Liver (tissue), 9 donors: ENCODE results near the gene DNAAF1. TPM values are rescaled to one million over a fixed set of nuclear protein-coding genes. Genes with fewer than 3 reads are reported as not detected.

Source experiments
- DNase-seq: peaks from one replicate; pipeline ENCODE4 v3.0.0-alpha.2; 2017; ENCODE audit warnings: low spot score
- H3K27ac ChIP-seq, 2 donors: one replicate each; pipeline ENCODE4 v1.7.0; 2013; ENCODE audit warnings: inconsistent platforms in 2 of 2, low read length in 2 of 2, control low read depth in 1 of 2, low read depth in 1 of 2, mild to moderate bottlenecking in 1 of 2
- H3K27me3 ChIP-seq, 4 donors: one replicate each; pipeline versions ENCODE4 v1.6.1 to v1.7.0; 2013; ENCODE audit warnings: low read length in 3 of 4, inconsistent platforms in 1 of 4, mild to moderate bottlenecking in 1 of 4, moderate library complexity in 1 of 4; ENCODE audit not compliant: control insufficient read depth in 4 of 4, insufficient read depth in 4 of 4
- H3K36me3 ChIP-seq, 4 donors: one replicate each; pipeline versions ENCODE4 v1.6.1 to v1.7.0; 2013; ENCODE audit warnings: low read length in 3 of 4, mild to moderate bottlenecking in 3 of 4, low read depth in 1 of 4, moderate library complexity in 1 of 4; ENCODE audit not compliant: control insufficient read depth in 4 of 4, insufficient read depth in 3 of 4
- H3K4me1 ChIP-seq, 4 donors: one replicate each; pipeline versions ENCODE4 v1.6.1 to v1.7.0; 2013; ENCODE audit warnings: low read length in 3 of 4, mild to moderate bottlenecking in 3 of 4, moderate library complexity in 1 of 4; ENCODE audit not compliant: control insufficient read depth in 4 of 4, insufficient read depth in 4 of 4
- H3K4me3 ChIP-seq, 3 donors: one replicate each; pipeline versions ENCODE4 v1.6.1 to v1.7.0; 2013; ENCODE audit warnings: low read length in 3 of 3, control low read depth in 1 of 3, low read depth in 1 of 3, mild to moderate bottlenecking in 1 of 3
- H3K9ac ChIP-seq, 2 donors: one replicate each; pipeline ENCODE4 v1.7.0; 2013; ENCODE audit warnings: low read length in 2 of 2, mild to moderate bottlenecking in 2 of 2, moderate library complexity in 2 of 2, control low read depth in 1 of 2, low read depth in 1 of 2
- H3K9me3 ChIP-seq, 4 donors: one replicate each; pipeline versions ENCODE4 v1.6.1 to v1.7.0; 2013; ENCODE audit warnings: low read length in 3 of 4; ENCODE audit not compliant: control insufficient read depth in 4 of 4
- ATF3 ChIP-seq: IDR thresholded peaks from 2 replicates; pipeline ENCODE4 v1.6.1; 2016; ENCODE audit warnings: antibody characterized with exemption
- CTCF ChIP-seq: fragments of 150-350 bp; IDR thresholded peaks from 2 replicates; pipeline ENCODE4 v1.5.1; 2017; ENCODE audit warnings: improper control_type of control experiment, low read depth, low read length; ENCODE audit not compliant: missing input control
- EGR1 ChIP-seq, 2 donors: IDR thresholded peaks; 2 replicates each; pipeline ENCODE4 v1.6.1; 2016 to 2018; ENCODE audit warnings: antibody characterized with exemption in 2 of 2, low read depth in 2 of 2
- FOXA2 ChIP-seq: IDR thresholded peaks from 2 replicates; pipeline ENCODE4 v1.6.1; 2016; ENCODE audit warnings: antibody characterized with exemption
- GABPA ChIP-seq, 2 donors: IDR thresholded peaks in 1 of 2; conservative IDR thresholded peaks in 1 of 2; 2 replicates each; pipeline ENCODE4 v1.6.1; 2016; ENCODE audit warnings: antibody characterized with exemption in 2 of 2, mild to moderate bottlenecking in 1 of 2, moderate library complexity in 1 of 2
- HNF4A ChIP-seq, 2 donors: conservative IDR thresholded peaks; 2 replicates each; pipeline ENCODE4 v1.6.1; 2016; ENCODE audit warnings: antibody characterized with exemption in 2 of 2, mild to moderate bottlenecking in 2 of 2
- HNF4G ChIP-seq: IDR thresholded peaks from 2 replicates; pipeline ENCODE4 v1.6.1; 2016; ENCODE audit warnings: antibody characterized with exemption
- JUND ChIP-seq, 2 donors: IDR thresholded peaks; 2 replicates each; pipeline ENCODE4 v1.6.1; 2016; ENCODE audit warnings: antibody characterized with exemption in 2 of 2
- MAX ChIP-seq: IDR thresholded peaks from 2 replicates; pipeline ENCODE4 v1.6.1; 2016; ENCODE audit warnings: antibody characterized with exemption
- NR2F2 ChIP-seq: IDR thresholded peaks from 2 replicates; pipeline ENCODE4 v1.6.1; 2016; ENCODE audit warnings: antibody characterized with exemption
- RAD21 ChIP-seq, 2 donors: IDR thresholded peaks; 2 replicates each; pipeline ENCODE4 v1.6.1; 2016; ENCODE audit warnings: antibody characterized with exemption in 2 of 2, mild to moderate bottlenecking in 2 of 2
- REST ChIP-seq: IDR thresholded peaks from 2 replicates; pipeline ENCODE4 v1.6.1; 2016; ENCODE audit warnings: antibody characterized with exemption, mild to moderate bottlenecking
- RXRA ChIP-seq, 2 donors: IDR thresholded peaks; 2 replicates each; pipeline ENCODE4 v1.6.1; 2017 to 2018; ENCODE audit warnings: antibody characterized with exemption in 2 of 2, mild to moderate bottlenecking in 1 of 2
- TAF1 ChIP-seq: conservative IDR thresholded peaks from 2 replicates; pipeline ENCODE4 v1.6.1; 2016; ENCODE audit warnings: antibody characterized with exemption, mild to moderate bottlenecking
- YY1 ChIP-seq: IDR thresholded peaks from 2 replicates; pipeline ENCODE4 v1.6.1; 2016; ENCODE audit warnings: antibody characterized with exemption, mild to moderate bottlenecking
- WGBS: extraction: QIAGEN DNeasy Blood & Tissue Kit; methylation state at CpG from one replicate; pipeline ENCODE4 v1.1.7; 2013; 5-methylcytosine and 5-hydroxymethylcytosine counted together
- polyA plus RNA-seq, 2 donors: library from polyadenylated mRNA; stranded (reverse) in 1 of 2; unstranded in 1 of 2; fragments of 200-250 nt in 1 of 2; fragments of >200 nt in 1 of 2; fragmentation: Nextera tagmentation in 1 of 2; extraction: Ambion mirVana in 1 of 2; gene quantifications; one replicate each; pipeline versions ENCODE4 v1.2.1 to v1.2.3, GENCODE V29; 2013 to 2015
- total RNA-seq, 2 donors: library from RNA; depleted of rRNA; stranded (reverse); fragments of >200 nt; gene quantifications; one replicate each; pipeline ENCODE4 v1.2.3, GENCODE V29; 2014
- donor health status: healthy.
- donor health status: healthy.
- donor health status: healthy.
- donor health status: healthy.
- donor health status: healthy.

Gene DNAAF1
- total and polyA plus RNA-seq, 4 donors: under 0.01 to 0.08 (median 0.06) TPM; not detected in 1

GRCh38 chr16:84166796-84167695 lies 21.9 kb downstream of the DNAAF1 start:
- no peak for TF ChIP-seq GABPA (IDR thresholded peaks at IDR 0.05 in 1 of 2, conservative IDR thresholded peaks at IDR 0.05 in 1 of 2)
- TF ChIP-seq EGR1 (IDR thresholded peaks at IDR 0.05; ENCODE audit: low read depth in 2 of 2): no peak
- TF ChIP-seq CTCF: no peak
- no peak for TF ChIP-seq RAD21 (IDR thresholded peaks at IDR 0.05)
- TF ChIP-seq RXRA (IDR thresholded peaks at IDR 0.05): no peak
- TF ChIP-seq FOXA2: no peak
- TF ChIP-seq YY1: no peak
- no peak for TF ChIP-seq ATF3
- no peak for TF ChIP-seq JUND (IDR thresholded peaks at IDR 0.05)
- TF ChIP-seq TAF1: no peak
- TF ChIP-seq HNF4A (conservative IDR thresholded peaks at IDR 0.05): no peak
- no peak for TF ChIP-seq NR2F2
- Histone ChIP-seq H3K9ac (no peak overlapping the region), H3K4me3 (no peak overlapping the region), H3K9me3 (no peaks in the 10 kb centered on the region), H3K27ac (no peak overlapping the region), H3K36me3 (no peaks in the 10 kb centered on the region), H3K4me1 (no peaks in the 10 kb centered on the region), H3K27me3 (no peaks in the 10 kb centered on the region)
- 75% methylated on average over 13 of the region's 13 CpGs for WGBS
- no peak for DNase-seq

GRCh38 chr16:84169765-84170310 lies 24.7 kb downstream of the DNAAF1 start:
- no peaks in the 10 kb centered on the region for H3K27me3 ChIP-seq
- no peaks in the 10 kb centered on the region for H3K36me3 ChIP-seq
- H3K9me3 ChIP-seq: no peaks in the 10 kb centered on the region
- no peak overlapping the region for H3K9ac ChIP-seq
- 76% methylated on average over 11 of the region's 11 CpGs for WGBS
- no peak overlapping the region for H3K27ac ChIP-seq
- DNase-seq: no peak
- H3K4me1 ChIP-seq: no peaks in the 10 kb centered on the region
- H3K4me3 ChIP-seq: no peak overlapping the region
- TF ChIP-seq RAD21 (IDR thresholded peaks at IDR 0.05) (no peak), HNF4A (conservative IDR thresholded peaks at IDR 0.05) (no peak), TAF1 (no peak), FOXA2 (no peak), EGR1 (IDR thresholded peaks at IDR 0.05; ENCODE audit: low read depth in 2 of 2) (no peak), NR2F2 (no peak), JUND (IDR thresholded peaks at IDR 0.05) (no peak), GABPA (IDR thresholded peaks at IDR 0.05 in 1 of 2, conservative IDR thresholded peaks at IDR 0.05 in 1 of 2) (no peak), HNF4G (no peak), ATF3 (no peak), YY1 (no peak), REST (no peak), MAX (no peak)
